ENCODE measurements around the gene ZNF462. TPM values are rescaled to one million over a fixed set of nuclear protein-coding genes. Genes with fewer than 3 reads are reported as not detected.

ZNF462 gene
- total and polyA plus RNA-seq, 2 of the 13 experiments (the other 11 are each of a cell fraction or from before 2014, with no cell fraction given) = not detected

DNA sequence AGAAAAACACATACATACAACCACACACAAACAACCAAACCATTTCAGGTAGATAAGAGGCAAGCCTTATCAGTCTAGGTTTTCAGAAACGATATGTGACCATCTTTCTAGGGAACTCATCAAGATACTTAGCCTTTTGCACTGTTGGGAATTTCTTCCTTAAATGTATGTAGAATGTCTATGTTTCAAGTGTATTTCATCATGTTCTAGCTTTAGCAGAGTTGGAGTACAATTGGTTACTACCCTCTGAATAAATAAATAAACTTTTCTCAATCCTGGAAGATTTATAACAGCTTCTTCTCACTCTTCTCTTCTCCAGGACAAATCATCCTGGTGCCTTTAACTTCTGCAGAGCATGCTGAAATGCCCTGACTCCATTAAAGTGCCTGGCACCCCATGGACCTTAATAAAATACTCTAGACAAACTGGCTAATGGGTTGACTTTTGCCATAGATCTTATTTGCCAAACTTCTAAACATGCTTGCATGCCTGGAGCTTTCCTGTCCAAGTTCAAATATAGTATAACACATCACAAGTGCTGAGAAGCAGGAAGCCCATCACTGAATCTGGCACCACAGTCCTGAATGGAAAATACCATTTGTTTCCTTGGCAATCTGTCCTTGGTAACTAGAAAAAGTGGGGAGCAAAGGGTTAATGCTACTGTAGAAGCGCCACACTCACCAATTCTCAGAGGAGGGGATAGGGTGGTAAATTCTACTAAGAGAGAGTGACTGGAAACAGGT is 33.1 kb upstream of the ZNF462 start:
- WGBS (ENCODE audit: low lambda C conversion rate) = 4% methylated on average over 2 of the region's 2 CpGs
- H3K36me3 ChIP-seq (replicated peaks in 1 of 2; ENCODE audit: control insufficient read depth in 1 of 2, insufficient read depth in 2 of 2, low read length in 2 of 2) = no peaks in the 10 kb centered on the region
- H3K4me1 ChIP-seq (ENCODE audit: insufficient read depth, low read length) = no peaks in the 10 kb centered on the region
- DNase-seq (ENCODE audit: low spot score) (no peak), FAIRE-seq (no peak), ATAC-seq (no peak)
- H3K27ac ChIP-seq (ENCODE audit: extremely low read length, insufficient read depth, low read length) = no peak overlapping the region
- H3K4me3 ChIP-seq (replicated peaks in 1 of 3; ENCODE audit: insufficient read depth in 1 of 3, low read depth in 2 of 3, low read length in 3 of 3) = no peak overlapping the region
- H3K9me3 ChIP-seq (ENCODE audit: low read length) = no peaks in the 10 kb centered on the region
- H3K79me2 ChIP-seq (ENCODE audit: insufficient read depth, low read length) = no peaks in the 10 kb centered on the region
- BruUV-seq (replicated peaks) = no TSS peak
- H4K20me1 ChIP-seq (ENCODE audit: insufficient read depth, low read length) = no peaks in the 10 kb centered on the region
- no peak overlapping the region for H2AFZ ChIP-seq (ENCODE audit: low read length)
- in situ Hi-C loops (cut with HindIII; ENCODE audit: extremely low pct_ligation_motif_present, low pct_unique_long_range_greater_than_20kb) (no loop called here), intact Hi-C loops (cut with micrococcal nuclease; ENCODE audit: unreplicated experiment) (loop anchor here (5.0 kb wide), 1 partner anchor 557 kb away; no protein-coding TSS in a partner anchor)
- no peak overlapping the region for H3K9ac ChIP-seq (ENCODE audit: insufficient read depth, low read depth, low read length)
- ChIA-PET POLR2A (no interaction called here), CTCF (ENCODE audit: low intra/inter-chr PET ratio, low total read pairs) (no interaction called here)
- no peak overlapping the region for H3K4me2 ChIP-seq (ENCODE audit: low read depth, low read length)
- no peaks in the 10 kb centered on the region for H3K27me3 ChIP-seq (ENCODE audit: control insufficient read depth in 1 of 2, insufficient read depth in 2 of 2, low read length in 2 of 2)
- TF ChIP-seq ZNF510 (CRISPR knock-in tag; IDR thresholded peaks at IDR 0.05; ENCODE audit: low read depth) (no peak), DNMT1 (CRISPR knock-in tag; IDR thresholded peaks at IDR 0.05) (no peak), ZNF768 (CRISPR knock-in tag; IDR thresholded peaks at IDR 0.05) (no peak), CBX1 (IDR thresholded peaks at IDR 0.05; ENCODE audit: low read depth) (no peak), PHF8 (CRISPR knock-in tag; IDR thresholded peaks at IDR 0.05) (no peak), FOXA1 (IDR thresholded peaks at IDR 0.05) (no peak), FOXA1 (CRISPR knock-in tag; IDR thresholded peaks at IDR 0.05) (no peak), ARID2 (CRISPR knock-in tag; IDR thresholded peaks at IDR 0.05; ENCODE audit: borderline replicate concordance) (no peak), ZNF264 (CRISPR knock-in tag; IDR thresholded peaks at IDR 0.05) (no peak)
- TF ChIP-seq, protein P1, sequence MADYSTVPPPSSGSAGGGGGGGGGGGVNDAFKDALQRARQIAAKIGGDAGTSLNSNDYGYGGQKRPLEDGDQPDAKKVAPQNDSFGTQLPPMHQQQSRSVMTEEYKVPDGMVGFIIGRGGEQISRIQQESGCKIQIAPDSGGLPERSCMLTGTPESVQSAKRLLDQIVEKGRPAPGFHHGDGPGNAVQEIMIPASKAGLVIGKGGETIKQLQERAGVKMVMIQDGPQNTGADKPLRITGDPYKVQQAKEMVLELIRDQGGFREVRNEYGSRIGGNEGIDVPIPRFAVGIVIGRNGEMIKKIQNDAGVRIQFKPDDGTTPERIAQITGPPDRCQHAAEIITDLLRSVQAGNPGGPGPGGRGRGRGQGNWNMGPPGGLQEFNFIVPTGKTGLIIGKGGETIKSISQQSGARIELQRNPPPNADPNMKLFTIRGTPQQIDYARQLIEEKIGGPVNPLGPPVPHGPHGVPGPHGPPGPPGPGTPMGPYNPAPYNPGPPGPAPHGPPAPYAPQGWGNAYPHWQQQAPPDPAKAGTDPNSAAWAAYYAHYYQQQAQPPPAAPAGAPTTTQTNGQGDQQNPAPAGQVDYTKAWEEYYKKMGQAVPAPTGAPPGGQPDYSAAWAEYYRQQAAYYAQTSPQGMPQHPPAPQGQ (CRISPR knock-in tag; IDR thresholded peaks at IDR 0.05; ENCODE audit: borderline replicate concordance) = no peak
- TF ChIP-seq, protein P2, sequence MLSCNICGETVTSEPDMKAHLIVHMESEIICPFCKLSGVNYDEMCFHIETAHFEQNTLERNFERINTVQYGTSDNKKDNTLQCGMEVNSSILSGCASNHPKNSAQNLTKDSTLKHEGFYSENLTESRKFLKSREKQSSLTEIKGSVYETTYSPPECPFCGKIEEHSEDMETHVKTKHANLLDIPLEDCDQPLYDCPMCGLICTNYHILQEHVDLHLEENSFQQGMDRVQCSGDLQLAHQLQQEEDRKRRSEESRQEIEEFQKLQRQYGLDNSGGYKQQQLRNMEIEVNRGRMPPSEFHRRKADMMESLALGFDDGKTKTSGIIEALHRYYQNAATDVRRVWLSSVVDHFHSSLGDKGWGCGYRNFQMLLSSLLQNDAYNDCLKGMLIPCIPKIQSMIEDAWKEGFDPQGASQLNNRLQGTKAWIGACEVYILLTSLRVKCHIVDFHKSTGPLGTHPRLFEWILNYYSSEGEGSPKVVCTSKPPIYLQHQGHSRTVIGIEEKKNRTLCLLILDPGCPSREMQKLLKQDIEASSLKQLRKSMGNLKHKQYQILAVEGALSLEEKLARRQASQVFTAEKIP (CRISPR knock-in tag; IDR thresholded peaks at IDR 0.05; ENCODE audit: borderline replicate concordance) = no peak
- TF ChIP-seq, protein P3, sequence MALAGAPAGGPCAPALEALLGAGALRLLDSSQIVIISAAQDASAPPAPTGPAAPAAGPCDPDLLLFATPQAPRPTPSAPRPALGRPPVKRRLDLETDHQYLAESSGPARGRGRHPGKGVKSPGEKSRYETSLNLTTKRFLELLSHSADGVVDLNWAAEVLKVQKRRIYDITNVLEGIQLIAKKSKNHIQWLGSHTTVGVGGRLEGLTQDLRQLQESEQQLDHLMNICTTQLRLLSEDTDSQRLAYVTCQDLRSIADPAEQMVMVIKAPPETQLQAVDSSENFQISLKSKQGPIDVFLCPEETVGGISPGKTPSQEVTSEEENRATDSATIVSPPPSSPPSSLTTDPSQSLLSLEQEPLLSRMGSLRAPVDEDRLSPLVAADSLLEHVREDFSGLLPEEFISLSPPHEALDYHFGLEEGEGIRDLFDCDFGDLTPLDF (CRISPR knock-in tag; IDR thresholded peaks at IDR 0.05) = no peak
- TF ChIP-seq, protein P4, sequence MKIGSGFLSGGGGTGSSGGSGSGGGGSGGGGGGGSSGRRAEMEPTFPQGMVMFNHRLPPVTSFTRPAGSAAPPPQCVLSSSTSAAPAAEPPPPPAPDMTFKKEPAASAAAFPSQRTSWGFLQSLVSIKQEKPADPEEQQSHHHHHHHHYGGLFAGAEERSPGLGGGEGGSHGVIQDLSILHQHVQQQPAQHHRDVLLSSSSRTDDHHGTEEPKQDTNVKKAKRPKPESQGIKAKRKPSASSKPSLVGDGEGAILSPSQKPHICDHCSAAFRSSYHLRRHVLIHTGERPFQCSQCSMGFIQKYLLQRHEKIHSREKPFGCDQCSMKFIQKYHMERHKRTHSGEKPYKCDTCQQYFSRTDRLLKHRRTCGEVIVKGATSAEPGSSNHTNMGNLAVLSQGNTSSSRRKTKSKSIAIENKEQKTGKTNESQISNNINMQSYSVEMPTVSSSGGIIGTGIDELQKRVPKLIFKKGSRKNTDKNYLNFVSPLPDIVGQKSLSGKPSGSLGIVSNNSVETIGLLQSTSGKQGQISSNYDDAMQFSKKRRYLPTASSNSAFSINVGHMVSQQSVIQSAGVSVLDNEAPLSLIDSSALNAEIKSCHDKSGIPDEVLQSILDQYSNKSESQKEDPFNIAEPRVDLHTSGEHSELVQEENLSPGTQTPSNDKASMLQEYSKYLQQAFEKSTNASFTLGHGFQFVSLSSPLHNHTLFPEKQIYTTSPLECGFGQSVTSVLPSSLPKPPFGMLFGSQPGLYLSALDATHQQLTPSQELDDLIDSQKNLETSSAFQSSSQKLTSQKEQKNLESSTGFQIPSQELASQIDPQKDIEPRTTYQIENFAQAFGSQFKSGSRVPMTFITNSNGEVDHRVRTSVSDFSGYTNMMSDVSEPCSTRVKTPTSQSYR (CRISPR knock-in tag; IDR thresholded peaks at IDR 0.05; ENCODE audit: borderline replicate concordance) = no peak
- TF ChIP-seq, protein P5, sequence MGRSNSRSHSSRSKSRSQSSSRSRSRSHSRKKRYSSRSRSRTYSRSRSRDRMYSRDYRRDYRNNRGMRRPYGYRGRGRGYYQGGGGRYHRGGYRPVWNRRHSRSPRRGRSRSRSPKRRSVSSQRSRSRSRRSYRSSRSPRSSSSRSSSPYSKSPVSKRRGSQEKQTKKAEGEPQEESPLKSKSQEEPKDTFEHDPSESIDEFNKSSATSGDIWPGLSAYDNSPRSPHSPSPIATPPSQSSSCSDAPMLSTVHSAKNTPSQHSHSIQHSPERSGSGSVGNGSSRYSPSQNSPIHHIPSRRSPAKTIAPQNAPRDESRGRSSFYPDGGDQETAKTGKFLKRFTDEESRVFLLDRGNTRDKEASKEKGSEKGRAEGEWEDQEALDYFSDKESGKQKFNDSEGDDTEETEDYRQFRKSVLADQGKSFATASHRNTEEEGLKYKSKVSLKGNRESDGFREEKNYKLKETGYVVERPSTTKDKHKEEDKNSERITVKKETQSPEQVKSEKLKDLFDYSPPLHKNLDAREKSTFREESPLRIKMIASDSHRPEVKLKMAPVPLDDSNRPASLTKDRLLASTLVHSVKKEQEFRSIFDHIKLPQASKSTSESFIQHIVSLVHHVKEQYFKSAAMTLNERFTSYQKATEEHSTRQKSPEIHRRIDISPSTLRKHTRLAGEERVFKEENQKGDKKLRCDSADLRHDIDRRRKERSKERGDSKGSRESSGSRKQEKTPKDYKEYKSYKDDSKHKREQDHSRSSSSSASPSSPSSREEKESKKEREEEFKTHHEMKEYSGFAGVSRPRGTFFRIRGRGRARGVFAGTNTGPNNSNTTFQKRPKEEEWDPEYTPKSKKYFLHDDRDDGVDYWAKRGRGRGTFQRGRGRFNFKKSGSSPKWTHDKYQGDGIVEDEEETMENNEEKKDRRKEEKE (IDR thresholded peaks at IDR 0.05) = no peak
